H4 (cell line): ENCODE data around the gene RECQL5. TPM values are rescaled to one million over a fixed set of nuclear protein-coding genes. Genes with fewer than 3 reads are reported as not detected.
"Not testable (repeated sequence)": the region's sequence is repeated elsewhere in the genome, so short reads cannot be mapped to it uniquely, and the experiment has no call there.

Source experiments
- DNase-seq: peaks from one replicate; pipeline ENCODE4 v3.0.0-alpha.2; 2015; ENCODE audit warnings: low spot score
- total RNA-seq: library from RNA; depleted of rRNA; stranded (reverse); fragments of >200 nt; shearing (Covaris generic); gene quantifications from 2 replicates; pipeline ENCODE4 v1.2.3, GENCODE V29; 2014

RECQL5 gene
- total RNA-seq, 1 experiment from 2014 or later = 14.3 TPM

DNA sequence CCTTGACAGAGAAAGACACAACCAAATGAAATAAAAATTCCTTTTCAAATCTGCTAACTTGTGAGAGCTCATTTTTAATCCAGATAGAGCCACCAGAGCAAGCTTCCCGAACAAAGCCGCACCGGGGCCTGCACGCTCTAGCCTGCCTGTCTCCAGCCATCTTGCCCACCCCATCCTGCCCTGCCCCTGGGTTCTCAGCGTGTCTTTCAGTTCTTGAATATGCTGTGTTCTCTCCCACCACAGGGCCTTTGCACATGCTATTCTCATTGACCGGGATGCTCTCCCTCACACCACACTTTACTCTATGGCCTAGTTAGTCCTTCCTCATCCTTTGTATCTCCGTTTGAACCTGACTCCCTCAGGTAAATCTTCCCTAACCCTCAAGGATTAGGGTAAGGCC is 19.0 kb downstream of the RECQL5 start:
- DNase-seq = no peak

DNA sequence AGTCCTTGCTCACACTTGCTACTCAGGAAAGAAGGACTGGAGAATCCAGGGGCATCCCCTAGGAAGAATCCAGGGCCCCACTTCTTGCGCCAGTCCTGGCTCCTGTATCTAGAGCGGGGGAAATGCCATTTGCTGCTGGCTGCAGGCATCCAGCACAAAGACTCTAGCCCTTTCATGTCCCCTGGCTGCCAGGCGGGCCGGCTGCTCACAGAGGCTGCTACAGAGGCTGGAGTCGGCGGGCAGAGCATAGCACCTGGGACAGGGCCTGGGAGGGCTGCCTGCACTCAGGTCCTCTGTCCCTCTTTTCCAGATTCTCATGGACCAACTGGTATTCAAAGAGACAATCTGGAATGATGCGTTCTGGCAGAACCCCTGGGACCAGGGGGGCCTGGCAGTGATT is 19.9 kb downstream of the RECQL5 start:
- DNase-seq = no peak

DNA sequence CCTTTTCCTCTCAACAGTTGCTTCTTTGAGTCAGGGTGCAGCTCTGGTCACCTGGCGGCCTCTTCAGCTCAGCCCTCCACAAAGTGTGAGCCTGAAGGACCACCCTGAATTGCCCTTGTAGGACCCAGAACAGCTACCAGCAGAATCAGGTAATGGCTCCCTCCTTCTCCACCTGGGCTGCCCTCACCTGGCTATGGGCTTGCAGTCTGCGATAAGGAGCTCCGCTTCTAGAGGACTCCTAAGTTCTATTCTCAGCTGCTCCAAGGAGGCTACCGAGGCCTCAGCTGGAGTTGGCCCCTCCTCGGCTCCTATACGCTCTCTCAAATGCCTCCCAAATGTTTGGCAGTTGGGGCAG is 20.3 kb downstream of the RECQL5 start:
- no peak for DNase-seq

DNA sequence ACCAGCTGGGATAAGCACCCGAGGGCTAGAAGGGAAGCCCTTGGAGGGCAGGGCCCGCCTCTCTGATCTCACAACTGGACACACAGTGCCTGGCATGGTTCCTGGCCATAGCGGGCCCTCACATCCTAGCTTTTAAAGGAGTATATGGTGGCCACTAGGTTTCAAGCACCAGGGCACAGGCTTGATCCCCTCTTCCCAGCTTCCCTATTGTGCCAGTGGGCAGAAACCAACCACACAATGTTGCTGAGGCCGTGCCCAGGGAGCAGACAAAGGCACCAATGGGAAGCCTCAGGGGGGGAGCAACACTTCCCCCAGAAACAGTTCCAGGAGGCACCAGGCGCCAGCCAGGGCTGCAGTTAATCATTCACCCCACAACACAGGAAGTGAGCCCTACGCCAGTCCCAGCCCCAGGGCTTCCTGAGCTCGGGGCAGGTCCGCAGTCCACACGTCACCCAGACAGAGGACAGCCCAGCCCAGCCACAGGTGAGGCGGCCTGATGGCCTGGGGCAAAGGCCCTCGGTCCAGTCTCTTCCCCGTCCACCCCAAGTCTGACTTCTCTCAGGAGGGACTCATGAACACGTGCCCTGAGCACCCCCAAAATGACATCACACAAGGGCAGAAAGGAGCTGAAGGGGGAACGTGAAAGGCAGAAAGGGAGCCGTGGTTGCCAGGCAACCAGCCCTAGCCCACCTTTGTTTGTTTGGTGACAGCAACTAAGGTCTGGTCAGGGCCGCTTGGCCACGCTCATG is 20.9 kb downstream of the RECQL5 start:
- no peak for DNase-seq

DNA sequence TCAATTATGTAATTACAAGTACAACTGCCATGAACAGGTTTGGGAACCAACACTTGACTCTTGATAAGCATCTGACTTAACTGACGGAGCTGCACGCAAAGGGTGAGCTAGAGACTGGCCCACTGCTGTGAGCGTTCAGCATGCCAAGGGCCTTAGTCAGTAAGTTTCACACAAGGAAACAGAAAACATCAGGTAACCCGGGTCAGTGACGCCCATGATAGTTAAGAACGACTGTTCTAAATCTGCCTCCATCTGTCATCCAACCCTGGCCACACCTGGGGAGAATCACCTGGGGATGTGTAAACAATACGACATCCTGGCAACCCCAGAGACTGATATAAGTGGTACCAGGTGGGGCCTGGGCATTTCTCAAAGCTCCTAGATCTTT is 21.5 kb downstream of the RECQL5 start:
- DNase-seq = no peak

DNA sequence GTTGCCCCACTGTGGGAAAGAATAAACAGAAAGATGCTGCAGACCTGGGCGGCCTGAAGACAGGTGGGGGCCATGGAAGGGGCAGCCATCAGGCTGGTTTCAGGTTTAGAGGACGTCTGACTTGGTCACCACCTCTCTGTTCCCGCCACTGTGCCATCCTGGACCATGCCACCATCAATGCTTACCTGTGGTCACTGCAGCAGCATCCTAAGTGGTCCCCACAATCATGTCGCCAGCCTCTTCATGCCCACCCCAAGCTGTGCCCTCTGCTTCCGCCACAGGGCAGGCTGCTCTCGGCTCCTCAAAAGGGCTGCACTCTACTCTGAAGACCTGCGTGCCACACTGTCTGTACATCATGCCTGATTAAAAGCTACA is 23.3 kb downstream of the RECQL5 start:
- DNase-seq = no peak

DNA sequence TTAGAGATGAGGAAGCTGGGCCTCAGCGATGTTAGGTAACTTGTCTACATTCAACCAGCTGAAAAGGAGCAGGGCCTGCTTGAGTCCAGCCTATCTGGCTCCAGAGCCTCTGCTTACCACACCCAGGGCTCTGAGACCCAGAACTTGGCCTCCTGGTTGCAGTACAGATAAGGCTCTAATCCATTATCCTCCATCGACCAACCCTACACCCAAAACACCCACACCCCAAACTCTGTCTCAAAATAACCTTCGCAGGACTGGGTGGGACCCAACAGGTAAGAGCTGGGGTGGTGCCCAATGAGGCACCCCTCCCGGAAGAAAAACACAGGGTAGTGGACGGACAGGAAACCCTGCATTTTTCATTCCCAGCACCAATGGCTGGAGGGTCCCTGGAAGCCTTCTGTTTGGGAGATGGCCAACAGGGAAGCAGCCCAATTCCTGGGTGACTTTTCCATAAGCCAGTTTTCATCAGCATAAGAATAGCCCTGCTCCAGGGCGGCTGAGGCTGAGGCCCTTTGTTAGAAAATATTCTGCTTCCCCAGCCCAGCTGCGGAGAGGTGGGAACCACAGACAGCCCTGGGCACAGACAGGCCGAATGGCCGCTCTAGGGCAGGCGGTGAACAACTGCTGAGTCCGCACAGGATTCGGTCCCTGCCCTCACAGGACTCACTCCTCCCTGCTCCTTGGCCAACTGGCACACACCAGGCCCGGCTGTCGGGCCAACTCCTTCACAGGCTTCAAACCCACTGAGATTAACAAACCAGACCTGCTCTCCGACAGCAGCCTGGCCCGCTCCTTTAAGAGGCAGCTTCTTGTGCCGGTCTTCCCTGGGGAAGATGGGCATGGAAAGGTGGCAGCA is 23.9 kb downstream of the RECQL5 start:
- no peak for DNase-seq

DNA sequence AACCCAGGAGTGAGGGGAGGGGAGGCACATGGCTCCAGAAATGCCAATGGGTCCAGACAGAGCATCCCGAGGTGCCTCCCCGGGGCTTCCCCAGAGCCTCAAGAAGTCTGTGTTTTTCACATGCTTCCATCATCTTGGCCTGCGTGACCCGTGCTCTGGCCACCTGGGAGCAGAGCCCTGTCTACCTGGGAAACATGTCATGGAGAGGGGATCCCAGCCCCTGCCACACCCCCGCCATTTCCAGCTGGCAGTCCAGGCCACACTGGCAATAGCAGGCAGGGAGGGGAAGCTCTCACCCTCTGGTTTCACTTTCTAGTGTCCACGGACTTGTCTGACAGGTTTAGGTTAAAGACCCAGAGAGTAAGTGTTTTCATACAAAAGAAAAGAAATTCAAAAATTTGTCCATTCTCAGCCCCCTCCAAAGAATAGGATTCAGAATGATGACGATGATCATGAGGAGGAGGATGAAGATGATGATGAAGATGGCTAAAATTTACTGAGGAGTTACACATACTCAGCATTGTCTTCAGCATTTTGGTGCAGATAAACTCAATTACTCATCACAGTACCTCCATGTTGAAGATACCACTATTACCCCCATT is 24.7 kb downstream of the RECQL5 start:
- no peak for DNase-seq

DNA sequence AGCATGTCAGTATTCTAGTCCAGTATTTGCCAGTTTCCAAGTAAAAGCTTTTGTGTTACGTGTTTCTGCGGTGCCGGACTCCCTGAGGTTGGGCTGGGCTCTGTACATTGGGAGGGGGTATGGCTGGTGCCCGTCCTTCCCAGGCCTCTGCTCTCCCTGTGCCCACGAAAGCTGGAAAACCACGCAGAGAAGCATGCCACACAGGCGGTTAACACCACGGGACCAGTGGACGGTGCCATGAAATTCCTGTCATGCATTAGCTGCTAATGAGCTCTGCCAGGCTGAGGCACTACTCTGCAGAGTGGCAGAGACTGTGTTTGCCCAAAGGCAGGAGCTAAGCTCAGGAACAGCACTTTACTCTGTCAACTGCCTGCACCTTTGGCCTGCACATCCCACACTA is 25.6 kb downstream of the RECQL5 start:
- DNase-seq = no peak

DNA sequence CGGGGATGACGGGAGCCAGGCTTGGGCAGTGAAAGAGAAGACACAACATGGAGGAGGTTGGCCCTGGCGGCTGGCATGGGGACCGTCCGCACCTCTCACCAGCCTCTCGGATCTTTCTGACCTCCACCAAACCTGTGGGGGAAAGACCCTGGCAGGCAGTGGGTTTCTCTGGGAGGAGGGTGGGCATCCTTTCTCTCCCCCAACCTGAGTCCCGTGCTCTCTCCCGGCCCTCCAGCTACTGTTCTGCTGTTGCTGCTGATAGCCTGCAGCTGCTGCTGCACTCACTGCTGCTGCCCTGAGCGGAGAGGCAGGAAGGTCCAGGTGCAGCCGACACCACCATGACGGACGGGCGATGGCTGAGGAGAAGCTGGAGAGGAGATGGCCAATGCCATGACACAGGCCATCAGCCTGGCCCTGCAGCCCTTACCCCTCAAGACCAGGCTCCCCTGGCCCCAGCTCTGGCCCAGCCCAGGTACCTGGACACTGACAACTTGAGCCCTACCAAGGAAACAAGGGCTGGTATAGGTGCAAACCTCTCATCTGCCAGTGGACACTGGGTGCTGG is 26.3 kb downstream of the RECQL5 start:
- DNase-seq = no peak

DNA sequence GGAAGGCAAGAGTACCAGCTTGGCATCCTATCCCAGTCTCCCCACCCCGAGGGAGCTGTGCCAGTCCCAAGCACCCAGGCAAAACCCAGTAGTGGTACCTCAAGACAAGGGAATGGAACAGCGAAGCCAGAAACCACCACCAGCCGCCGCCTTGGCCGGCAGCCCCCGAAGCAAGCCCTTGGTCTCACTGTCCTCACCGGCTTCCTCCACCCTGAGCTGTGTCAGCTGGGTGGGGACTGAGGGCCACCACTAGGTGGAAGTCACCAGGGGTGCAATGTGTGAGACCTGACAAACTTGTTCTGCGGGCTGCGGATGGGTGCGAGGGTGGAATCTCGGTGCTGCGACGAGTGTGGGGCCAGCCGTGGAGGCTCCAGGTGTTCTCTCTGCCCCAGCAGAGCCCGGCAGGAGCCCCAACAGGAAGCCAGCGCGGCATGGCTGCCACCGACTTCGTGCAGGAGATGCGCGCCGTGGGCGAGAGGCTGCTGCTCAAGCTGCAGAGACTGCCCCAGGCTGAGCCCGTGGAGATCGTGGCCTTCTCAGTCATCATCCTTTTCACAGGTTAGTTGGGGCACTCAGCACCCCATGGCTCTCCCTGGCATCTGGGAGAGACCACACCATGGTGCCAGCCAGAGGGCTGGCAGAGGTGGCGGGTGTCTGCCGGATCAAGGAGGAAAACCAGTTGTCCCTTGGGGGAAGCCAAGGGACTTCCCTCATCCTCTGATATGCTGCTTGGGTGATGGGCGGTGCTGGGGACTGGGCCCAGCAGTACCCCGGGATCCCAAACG is 27.0 kb downstream of the RECQL5 start:
- no peak for DNase-seq

DNA sequence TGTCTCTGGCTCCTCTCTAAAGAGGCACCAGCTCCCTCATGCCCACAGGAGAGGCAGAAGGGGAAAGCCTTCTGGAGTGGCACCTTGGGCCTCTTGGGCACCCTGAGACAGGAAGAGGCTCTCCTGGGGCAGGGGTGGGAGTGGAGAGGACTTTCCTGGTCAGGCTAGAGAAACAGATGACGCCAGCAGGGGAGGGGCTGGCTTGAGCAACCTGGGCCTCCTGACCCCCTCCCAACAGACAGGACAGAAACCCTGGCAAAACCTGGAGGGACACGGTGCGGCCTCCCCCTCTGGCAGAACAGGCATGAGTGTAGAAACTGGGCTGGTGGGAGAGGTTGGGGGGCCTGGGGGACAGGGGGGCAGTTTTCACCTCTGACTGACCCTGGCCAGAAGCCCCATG is 27.6 kb downstream of the RECQL5 start:
- no peak for DNase-seq

DNA sequence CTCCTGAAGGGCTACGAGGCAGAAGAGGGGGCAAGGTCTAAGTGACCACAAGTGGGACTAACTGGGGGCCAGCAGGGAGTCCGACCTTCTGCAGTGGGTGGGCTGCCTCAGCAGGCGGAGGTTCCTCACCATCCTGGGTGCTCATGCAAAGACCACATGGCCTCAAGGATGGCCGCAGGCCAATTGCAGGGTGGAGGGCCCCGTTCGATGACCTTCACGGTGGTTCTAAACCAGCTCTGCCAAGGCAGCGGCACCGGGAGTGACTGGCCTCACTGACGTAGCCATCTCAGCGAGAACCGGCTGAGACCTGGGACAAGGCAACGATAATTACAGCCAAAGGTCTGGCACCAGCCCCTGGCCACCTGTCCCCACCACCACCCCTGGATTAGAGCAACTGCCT is 28.1 kb downstream of the RECQL5 start:
- DNase-seq = no peak

DNA sequence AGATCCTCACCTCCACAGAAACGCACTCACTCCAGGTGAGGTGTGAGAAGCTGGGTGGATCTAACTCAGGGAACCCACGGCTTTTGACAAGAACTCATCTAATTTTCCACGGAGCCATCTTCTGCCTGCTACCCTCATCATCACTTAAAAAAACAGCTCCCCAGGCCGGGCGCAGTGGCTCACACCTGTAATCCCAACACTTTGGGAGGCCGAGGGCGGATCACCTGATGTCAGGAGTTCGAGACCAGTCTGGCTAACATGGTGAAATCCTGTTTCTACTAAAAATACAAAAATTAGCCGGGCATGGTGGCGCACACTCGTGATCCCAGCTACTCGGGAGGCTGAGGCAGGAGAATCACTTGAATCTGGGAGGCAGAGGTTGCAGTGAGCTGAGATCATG is 28.9 kb downstream of the RECQL5 start:
- not testable (repeated sequence) for DNase-seq

DNA sequence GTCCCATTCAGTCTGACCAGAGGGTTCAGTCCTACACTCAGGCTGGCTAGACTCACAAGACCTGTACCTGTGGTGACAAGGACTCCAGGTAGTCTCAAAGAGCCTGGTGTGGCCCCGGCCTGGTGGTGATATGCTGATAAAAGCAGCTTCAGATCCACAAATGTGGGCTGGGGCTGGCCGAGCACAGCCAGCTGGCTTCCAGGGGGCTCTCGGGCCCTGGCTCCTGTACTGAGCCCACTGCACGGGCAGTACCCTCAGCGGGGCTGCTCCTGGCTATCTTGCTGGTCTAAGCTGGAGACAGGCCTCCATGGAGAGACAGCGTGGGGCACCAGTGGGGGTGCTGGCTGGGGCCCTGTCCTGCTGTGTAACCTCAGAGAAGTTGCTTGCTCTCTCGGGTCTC is 29.4 kb downstream of the RECQL5 start:
- no peak for DNase-seq

DNA sequence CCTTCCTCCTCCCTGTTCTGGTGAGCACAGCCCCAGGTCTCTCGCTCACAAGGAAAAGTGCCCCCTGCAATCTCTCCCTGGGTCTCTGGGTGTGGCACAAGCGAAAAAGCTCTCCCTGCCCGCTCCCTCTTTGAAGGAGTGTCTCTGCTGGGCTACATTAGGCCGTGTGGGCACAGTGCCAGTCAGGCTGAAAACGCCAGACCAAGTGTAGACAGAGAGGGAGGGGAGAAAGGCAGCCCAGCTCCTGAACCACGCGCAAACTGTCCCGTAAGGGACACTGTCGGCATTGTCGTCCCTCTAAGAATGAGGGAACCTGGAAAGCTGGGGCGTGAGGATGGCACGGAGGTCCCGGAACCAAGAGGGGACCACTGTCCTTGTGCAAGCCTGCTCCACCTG is 29.8 kb downstream of the RECQL5 start:
- no peak for DNase-seq

DNA sequence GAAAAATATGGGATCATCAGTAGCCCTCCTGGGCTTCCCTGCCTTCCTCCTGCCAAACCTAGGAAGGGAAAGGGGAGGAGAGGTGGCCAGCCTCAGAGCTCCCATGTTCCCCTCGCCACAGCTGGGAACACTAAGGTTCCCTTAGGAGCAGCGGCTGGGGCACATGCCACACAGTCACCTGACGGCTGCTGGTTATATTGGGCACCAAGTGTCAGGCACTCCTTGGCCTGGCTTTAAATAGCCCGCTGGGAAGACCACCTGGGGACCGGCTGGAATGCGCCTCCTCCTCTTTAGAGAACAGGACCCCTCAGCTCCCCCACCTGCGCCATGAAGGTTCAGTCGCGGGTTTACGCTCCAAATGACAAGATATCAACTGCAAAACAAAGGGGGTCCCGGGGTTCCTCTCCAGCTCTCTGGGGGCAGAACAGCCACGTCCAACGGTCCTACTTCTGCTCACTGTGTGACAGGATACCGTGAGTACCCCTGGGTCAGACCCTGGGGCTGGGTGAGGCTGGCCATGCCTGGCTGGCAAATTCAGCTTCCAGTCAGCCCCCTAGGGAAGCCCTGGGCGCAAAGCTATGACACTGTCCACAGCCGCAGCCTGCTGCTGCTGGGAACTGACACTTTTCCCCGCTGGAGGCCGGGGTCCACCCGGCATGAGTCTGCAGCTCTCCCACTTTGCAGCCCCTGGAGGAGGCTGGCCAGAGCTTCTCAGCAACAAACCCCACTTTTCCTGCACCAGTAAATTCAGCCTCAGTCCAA is 30.4 kb downstream of the RECQL5 start:
- no peak for DNase-seq

DNA sequence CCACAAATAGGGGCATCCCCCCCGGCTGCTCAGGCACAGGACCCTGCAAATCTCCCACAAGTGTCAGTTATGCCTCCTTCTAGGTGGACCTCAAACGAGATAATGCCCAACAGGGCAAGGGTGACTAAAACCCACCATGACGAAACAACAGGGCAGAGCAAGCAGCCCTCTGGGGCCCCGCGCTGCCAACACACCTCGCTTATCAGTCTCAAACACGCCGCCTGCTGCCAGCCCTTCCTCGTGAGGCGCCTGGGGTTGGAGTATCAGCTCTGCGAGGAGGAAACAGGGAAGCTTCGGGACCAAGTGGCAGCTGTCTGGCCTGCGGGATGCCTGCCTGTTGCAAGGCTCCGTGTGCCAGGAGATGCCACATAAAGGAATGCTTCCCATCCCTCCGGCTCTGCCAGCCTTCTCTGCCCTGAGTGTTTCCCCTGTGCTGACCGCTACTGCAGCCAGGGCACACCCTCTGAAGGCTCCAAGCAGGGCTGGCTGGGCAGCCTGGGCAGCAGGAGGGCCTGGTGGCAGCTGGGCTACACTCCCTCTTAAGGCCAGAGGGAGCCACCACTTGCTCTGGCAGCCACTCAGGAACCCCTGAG is 31.2 kb downstream of the RECQL5 start:
- DNase-seq = no peak

DNA sequence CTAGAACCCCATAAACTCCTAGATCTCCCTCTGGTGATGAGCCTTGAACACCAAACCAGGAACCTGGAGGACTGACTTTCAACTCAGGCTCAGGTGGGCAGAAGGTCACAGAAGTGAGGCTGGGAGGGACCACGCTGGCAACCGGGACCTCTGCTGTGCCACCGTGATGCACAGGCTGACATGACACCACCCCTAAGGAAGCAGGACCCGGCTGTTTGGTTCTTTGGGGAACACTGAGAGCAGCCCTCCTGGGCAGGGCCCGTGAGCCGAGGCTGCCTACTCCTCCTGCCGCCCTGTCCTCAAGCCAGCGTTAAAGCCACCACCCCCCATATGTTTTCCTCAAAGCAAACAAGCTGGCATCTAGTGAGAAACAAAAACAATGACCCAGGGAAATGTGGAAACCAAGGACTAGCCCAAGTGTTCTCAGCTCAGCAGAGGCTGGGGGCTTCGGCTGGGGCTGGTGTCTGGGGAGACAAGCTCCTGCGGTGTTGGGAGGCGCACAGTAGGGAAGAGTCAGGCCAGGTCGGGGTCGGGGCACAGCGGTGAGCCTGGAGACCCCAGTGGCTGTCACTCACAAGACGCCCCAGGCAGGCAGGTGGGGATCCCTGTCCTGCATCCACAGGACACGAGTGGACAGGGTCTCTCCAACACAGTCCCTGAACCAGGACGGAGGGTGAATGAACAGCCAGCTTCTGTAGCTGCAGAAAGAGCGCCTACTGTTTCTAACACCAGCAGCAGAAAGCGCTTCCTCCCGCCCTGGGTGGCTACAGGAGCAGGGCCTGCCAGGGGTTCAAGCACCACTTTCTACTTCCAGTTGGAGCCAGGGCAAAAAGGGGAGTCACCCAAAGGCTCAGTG is 32.0 kb downstream of the RECQL5 start:
- no peak for DNase-seq

DNA sequence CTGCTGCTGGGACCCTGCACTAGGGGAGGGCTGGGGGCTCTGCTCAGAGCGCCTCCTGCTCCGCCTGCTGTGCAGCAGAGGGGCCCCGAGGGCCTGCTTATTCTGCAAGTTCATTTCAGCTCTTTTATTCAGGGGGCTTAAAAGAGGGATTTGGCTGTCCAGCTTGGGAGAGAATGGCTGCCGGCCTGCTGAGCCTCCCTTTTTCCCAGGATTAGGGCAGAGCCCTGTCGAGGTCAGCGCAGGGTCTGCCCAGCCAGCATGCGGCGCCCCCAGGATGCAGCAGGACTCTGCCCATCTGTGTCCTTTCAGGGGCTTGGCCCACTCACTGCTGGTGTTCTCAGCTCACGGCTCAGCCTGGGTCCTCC is 32.6 kb downstream of the RECQL5 start:
- no peak for DNase-seq
